Heart left ventricle (tissue), 16 donors: ENCODE measurements around the gene APOD. TPM values are rescaled to one million over a fixed set of nuclear protein-coding genes. Genes with fewer than 3 reads are reported as not detected.

Experiments
- ATAC-seq, 4 donors: fragments of 200-7000 bp; cut with Tn5 transposase; one replicate each; pipeline ENCODE4 v1.9.1; 2020 to 2022; ENCODE audit warnings: moderate library complexity in 4 of 4, mild to moderate bottlenecking in 3 of 4, moderate number of reproducible peaks in 1 of 4
- DNase-seq, 5 donors: peaks; one replicate each; pipeline ENCODE4 v3.0.0-alpha.2; 2020
- H3K27ac ChIP-seq, 12 donors: fragments of 200-600 bp; sonication (generic) in 4 of 12; one replicate each; pipeline versions ENCODE4 v1.5.0 to v1.8.0; 2016 to 2022; ENCODE audit warnings: mild to moderate bottlenecking in 2 of 12
- H3K27me3 ChIP-seq, 9 donors: fragments of 200-600 bp; sonication (generic) in 2 of 9; one replicate each; pipeline versions ENCODE4 v1.5.1 to v1.8.0; 2016 to 2022; ENCODE audit warnings: mild to moderate bottlenecking in 3 of 9
- H3K36me3 ChIP-seq, 9 donors: fragments of 200-600 bp; sonication (generic) in 2 of 9; one replicate each; pipeline versions ENCODE4 v1.5.0 to v1.8.0; 2018 to 2022; ENCODE audit warnings: mild to moderate bottlenecking in 2 of 9
- H3K4me1 ChIP-seq, 12 donors: fragments of 200-600 bp; sonication (generic) in 4 of 12; one replicate each; pipeline versions ENCODE4 v1.5.0 to v1.8.0; 2016 to 2022; ENCODE audit warnings: mild to moderate bottlenecking in 3 of 12
- H3K4me3 ChIP-seq, 12 donors: fragments of 200-600 bp; sonication (generic) in 4 of 12; one replicate each; pipeline versions ENCODE4 v1.5.0 to v1.8.0; 2017 to 2022; ENCODE audit warnings: mild to moderate bottlenecking in 9 of 12, moderate library complexity in 4 of 12
- H3K9me3 ChIP-seq, 12 donors: fragments of 200-600 bp; sonication (generic) in 4 of 12; one replicate each; pipeline versions ENCODE4 v1.5.0 to v1.8.0; 2016 to 2022; ENCODE audit warnings: mild to moderate bottlenecking in 1 of 12
- POLR2A ChIP-seq, 2 donors: fragments of 450-650 bp; IDR thresholded peaks; one replicate each; pipeline ENCODE4 v1.6.1; 2017; ENCODE audit warnings: antibody characterized with exemption in 2 of 2, mild to moderate bottlenecking in 2 of 2, moderate library complexity in 2 of 2
- WGBS, 4 donors: extraction: QIAGEN DNeasy Blood & Tissue Kit in 2 of 4; methylation state at CpG; one replicate each; pipeline versions ENCODE4 v1.1.5 to v1.1.7; 2013 to 2018; 5-methylcytosine and 5-hydroxymethylcytosine counted together
- intact Hi-C, 10 donors: fragments of 100-400 bp; cut with DNase I; formaldehyde crosslinking; loops; one replicate each; pipeline versions ENCODE4 v1.11.1 to v1.14.2; 2022
- polyA plus RNA-seq, 2 donors: library from polyadenylated mRNA; stranded (reverse); fragments of 200-250 nt; gene quantifications; one replicate each; pipeline ENCODE4 v1.2.3, GENCODE V29; 2013
- total RNA-seq, 9 donors: library from RNA; depleted of rRNA in 2 of 9; stranded (reverse); fragments of >200 nt in 2 of 9; fragmentation: NEBNext Ultra II Directional in 3 of 9; extraction: Animal tissue kit (Norgen Biotek cat#: 25700) in 3 of 9; gene quantifications; one replicate each; pipeline versions ENCODE4 v1.1.0 to v1.2.4, GENCODE V29; 2016 to 2023
- TF ChIP-seq, protein P1 (sequence below), 12 donors: fragments of 200-600 bp; sonication (generic) in 4 of 12; IDR thresholded peaks; one replicate each; pipeline versions ENCODE4 v1.5.0 to v1.8.0; 2018 to 2022; ENCODE audit warnings: antibody characterized with exemption in 12 of 12, mild to moderate bottlenecking in 5 of 12
- donor health status: ischemic (EF 13 %, LVEDD 7.1; RV severe dilation, severe dysfunction).
- donor health status: healthy with polysubstance abuse.
- donor health status: DM: no; HTN: yes; CAD: no.
- donor health status: DM: no; HTN: no; CAD: no.
- donor health status: ischemic (EF 25% LVEDD 6.9; RV normal size, moderate dysfunction).
- donor health status: ischemic (EF 25% LVEDD 5.7; RV mildly dilated, moderate dysfunction).
- donor health status: healthy.
- donor health status: DM: yes; HTN: yes; CAD: no.
- donor health status: ischemic (EF 35%, LVEDD 5.7; RV mildly dilated, moderate dysfunction).
- donor health status: nonischemic (EF 11% LVEDD 7.7; RV severe dilation, severe dysfunction).
- donor health status: DM: yes; HTN: yes; CAD: no.
- donor health status: PGD.
- donor health status: ischemic (EF 29% LVEDD 5.4; RV normal size, mild dysfunction).
- donor health status: nonischemic (EF 23%, LVEDD 6.1; RV moderate dilation, normal function).

The APOD gene
- total and polyA plus RNA-seq, 11 donors, result 101 to 1,096 (median 214) TPM

DNA sequence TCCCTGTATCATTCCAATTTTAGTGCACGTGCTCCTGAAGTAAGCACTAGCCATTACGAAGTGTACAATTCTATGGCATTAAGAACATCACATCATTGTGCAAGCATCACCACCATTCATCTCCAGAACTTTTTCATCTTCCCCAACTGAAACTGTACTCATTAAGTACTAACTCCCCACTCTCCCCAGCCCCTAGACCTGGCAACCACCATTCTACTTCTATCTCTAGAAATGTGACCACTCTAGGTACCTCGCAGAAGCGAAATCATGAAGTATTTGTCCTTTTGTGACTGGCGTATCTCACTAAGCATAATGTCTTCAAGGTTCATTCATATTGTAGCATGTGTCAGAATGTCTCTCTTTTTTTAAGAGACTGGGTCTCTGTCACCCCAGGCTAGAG, 52.1 kb downstream of the APOD start:
- ATAC-seq (no peak), DNase-seq (no peak)
- intact Hi-C loops, result no loop called here
- H3K36me3 ChIP-seq, result peaks cover 0 to 23% (median 11%) of the 10 kb centered on the region in 9 donors
- WGBS, 4 donors, result 85 to 98% (median 91%) methylated on average over 5 of the region's 5 CpGs
- no peaks in the 10 kb centered on the region for H3K9me3 ChIP-seq
- no peak overlapping the region for H3K4me3 ChIP-seq
- TF ChIP-seq, protein P1, sequence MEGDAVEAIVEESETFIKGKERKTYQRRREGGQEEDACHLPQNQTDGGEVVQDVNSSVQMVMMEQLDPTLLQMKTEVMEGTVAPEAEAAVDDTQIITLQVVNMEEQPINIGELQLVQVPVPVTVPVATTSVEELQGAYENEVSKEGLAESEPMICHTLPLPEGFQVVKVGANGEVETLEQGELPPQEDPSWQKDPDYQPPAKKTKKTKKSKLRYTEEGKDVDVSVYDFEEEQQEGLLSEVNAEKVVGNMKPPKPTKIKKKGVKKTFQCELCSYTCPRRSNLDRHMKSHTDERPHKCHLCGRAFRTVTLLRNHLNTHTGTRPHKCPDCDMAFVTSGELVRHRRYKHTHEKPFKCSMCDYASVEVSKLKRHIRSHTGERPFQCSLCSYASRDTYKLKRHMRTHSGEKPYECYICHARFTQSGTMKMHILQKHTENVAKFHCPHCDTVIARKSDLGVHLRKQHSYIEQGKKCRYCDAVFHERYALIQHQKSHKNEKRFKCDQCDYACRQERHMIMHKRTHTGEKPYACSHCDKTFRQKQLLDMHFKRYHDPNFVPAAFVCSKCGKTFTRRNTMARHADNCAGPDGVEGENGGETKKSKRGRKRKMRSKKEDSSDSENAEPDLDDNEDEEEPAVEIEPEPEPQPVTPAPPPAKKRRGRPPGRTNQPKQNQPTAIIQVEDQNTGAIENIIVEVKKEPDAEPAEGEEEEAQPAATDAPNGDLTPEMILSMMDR (IDR thresholded peaks at IDR 0.05), result no peak
- TF ChIP-seq POLR2A (IDR thresholded peaks at IDR 0.05), result no peak
- H3K27ac ChIP-seq, result no peak overlapping the region
- H3K4me1 ChIP-seq, result peaks cover 0 to 34% (median 12%) of the 10 kb centered on the region in 12 donors
- H3K27me3 ChIP-seq, result no peaks in the 10 kb centered on the region

DNA sequence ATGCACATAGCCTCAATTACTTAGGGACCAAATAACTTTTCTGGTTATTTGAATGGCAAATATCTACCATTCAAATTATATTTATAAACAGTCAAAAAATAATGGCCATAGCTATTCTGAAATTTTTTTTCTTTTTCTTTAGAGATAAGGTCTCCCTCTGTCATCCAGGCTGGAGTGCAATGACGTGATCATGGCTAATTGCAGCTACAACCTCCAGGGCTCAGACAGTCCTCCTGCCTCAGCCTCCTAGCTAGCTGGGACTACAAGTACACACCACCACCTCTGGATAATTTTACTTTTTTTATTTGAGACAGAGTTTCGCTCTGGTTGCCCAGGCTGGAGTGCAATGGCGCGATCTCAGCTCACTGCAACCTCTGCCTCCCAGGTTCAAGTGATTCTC, 57.2 kb downstream of the APOD start:
- no peak for ATAC-seq
- DNase-seq, result no peak
- intact Hi-C loops, result loop anchor here in 4 of 10 donors (10.0 kb wide), 4 partner anchors 82 to 862 kb away; partner anchors contain the start of genes ACAP2 (in 1 of the 4), FAM43A (in 1 of the 4) and LSG1 (in 1 of the 4)
- no peak overlapping the region for H3K27ac ChIP-seq
- H3K27me3 ChIP-seq, result no peaks in the 10 kb centered on the region
- peaks cover 0 to 10% (median 0%) of the 10 kb centered on the region in 12 donors for H3K4me1 ChIP-seq
- H3K9me3 ChIP-seq, result no peaks in the 10 kb centered on the region
- no peak for TF ChIP-seq POLR2A (IDR thresholded peaks at IDR 0.05)
- TF ChIP-seq, protein P1 (IDR thresholded peaks at IDR 0.05), result no peak
- WGBS, 4 donors, result 97 to 99% (median 98%) methylated on average over 4 of the region's 4 CpGs
- peaks cover 0 to 63% (median 43%) of the 10 kb centered on the region in 9 donors for H3K36me3 ChIP-seq
- H3K4me3 ChIP-seq, result no peak overlapping the region

DNA sequence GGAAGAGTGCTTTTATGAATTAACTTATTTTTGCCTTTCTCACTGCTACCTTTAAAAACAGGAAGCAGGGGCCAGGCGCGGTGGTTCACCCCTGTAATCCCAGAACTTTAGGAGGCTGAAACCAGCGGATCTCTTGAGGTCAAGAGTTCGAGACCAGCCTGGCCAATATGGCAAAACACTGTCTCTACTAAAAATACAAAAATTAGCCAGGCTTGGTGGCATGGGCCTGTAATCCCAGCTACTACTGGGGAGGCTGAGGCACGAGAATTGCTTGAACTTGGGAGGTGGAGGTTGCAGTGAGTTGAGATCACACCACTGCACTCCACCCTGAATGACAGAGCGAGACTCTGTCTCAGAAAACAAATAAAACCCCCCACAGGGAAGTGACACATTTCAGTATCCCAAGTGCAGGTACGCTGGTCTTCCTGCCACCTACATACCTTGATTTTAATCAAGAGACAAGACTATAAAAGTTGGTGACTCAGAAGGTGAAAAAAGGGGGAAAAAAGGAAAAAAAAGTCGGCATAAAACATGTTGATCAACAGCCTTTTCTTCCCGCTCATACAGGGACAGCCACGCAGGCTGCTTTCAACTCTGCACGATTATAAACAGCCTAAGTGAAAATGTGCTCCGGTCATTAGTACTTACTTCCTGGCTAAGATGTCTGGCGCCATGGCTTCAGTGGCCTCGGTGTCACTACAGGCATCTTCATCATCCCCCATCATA, 59.4 kb downstream of the APOD start:
- no peak for DNase-seq
- Histone ChIP-seq H3K27ac (no peak overlapping the region), H3K9me3 (no peaks in the 10 kb centered on the region), H3K36me3 (peaks cover 0 to 68% (median 47%) of the 10 kb centered on the region in 9 donors), H3K4me1 (peaks cover 0 to 6% (median 0%) of the 10 kb centered on the region in 12 donors), H3K27me3 (no peaks in the 10 kb centered on the region), H3K4me3 (no peak overlapping the region)
- 73 to 79% (median 77%) methylated on average over 14 of the region's 14 CpGs for WGBS, 4 donors
- ATAC-seq, result no peak
- TF ChIP-seq POLR2A (IDR thresholded peaks at IDR 0.05), result no peak
- TF ChIP-seq, protein P1 (IDR thresholded peaks at IDR 0.05), result no peak
- intact Hi-C loops, result loop anchor here in 6 of 10 donors (5.0 to 10.0 kb wide), 6 partner anchors 80 to 860 kb away; partner anchors contain the start of genes XXYLT1 (in 2 of the 6), ACAP2 (in 1 of the 6), FAM43A (in 1 of the 6) and LSG1 (in 1 of the 6)

DNA sequence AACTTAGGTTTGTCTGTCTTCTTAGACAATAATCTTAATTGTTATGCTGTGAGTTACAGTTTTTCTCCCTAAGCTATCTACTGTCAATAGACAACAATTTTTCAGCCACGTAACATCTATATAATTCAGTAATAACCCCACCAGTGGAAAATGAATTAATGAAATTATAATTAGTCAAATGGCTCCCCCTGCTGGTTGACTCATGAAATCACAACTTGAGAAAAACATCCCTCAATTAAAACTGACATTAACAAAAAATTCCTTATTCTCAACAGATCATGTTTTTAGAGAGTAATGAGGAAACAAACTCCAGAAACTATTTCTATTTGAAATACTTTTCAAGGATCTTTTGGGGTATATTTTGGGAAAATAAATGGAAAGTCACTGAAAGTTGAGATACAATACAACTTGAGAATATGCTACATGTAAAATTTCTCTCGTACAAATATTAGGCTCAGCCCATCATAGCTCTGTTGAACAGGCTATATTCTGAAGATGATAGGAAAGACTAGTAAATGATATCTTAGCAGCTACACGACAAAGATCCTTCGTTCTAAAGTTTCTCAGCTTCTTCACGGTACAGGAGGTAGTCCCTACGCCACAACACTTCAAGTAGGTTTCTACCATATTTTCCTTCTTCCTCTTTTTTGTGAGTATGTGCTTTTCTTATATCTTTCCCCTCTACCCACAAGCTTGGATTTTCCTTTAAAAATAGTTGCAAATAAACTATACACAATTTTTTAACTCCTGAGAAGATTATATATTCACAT, 61.3 kb downstream of the APOD start:
- Histone ChIP-seq H3K36me3 (peaks cover 0 to 74% (median 49%) of the 10 kb centered on the region in 9 donors), H3K4me1 (peaks cover 0 to 6% (median 0%) of the 10 kb centered on the region in 12 donors), H3K9me3 (no peaks in the 10 kb centered on the region), H3K27me3 (no peaks in the 10 kb centered on the region), H3K4me3 (no peak overlapping the region), H3K27ac (no peak overlapping the region)
- TF ChIP-seq POLR2A (IDR thresholded peaks at IDR 0.05), result no peak
- TF ChIP-seq, protein P1 (IDR thresholded peaks at IDR 0.05), result peak; percentile 69 to 93 (median 78)
- 59 to 66% (median 64%) methylated on average over 6 of the region's 6 CpGs for WGBS, 4 donors
- intact Hi-C loops, result loop anchor here (1.0 to 10.0 kb wide), 9 partner anchors 78 to 858 kb away; partner anchors contain the start of genes XXYLT1 (in 9 of the 10), ACAP2 (in 1 of the 10), FAM43A (in 1 of the 10) and LSG1 (in 1 of the 10)
- DNase-seq, result no peak
- ATAC-seq, result no peak
